HEK293 (cell line): Measurements from ENCODE around the gene PAK4.

Experiments used
- ELK4 ChIP-seq: IDR thresholded peaks from 2 replicates; pipeline ENCODE4 v1.6.1; 2011; ENCODE audit warnings: mild to moderate bottlenecking, low read depth, low read length, borderline replicate concordance
- FEZF1 ChIP-seq: fragments of 450-650 bp; formaldehyde crosslinking; IDR thresholded peaks from 2 replicates; pipeline ENCODE4 v1.5.1; 2016; ENCODE audit warnings: missing biosample characterization, missing genetic modification characterization
- INSM2 ChIP-seq: fragments of 450-650 bp; formaldehyde crosslinking; IDR thresholded peaks from 2 replicates; pipeline ENCODE4 v1.5.1; 2016; ENCODE audit warnings: missing biosample characterization, missing genetic modification characterization
- KLF16 ChIP-seq: fragments of 450-650 bp; formaldehyde crosslinking; IDR thresholded peaks from 2 replicates; pipeline ENCODE4 v1.5.1; 2017; ENCODE audit warnings: missing biosample characterization, missing genetic modification characterization
- KLF8 ChIP-seq: fragments of 450-650 bp; formaldehyde crosslinking; IDR thresholded peaks from 2 replicates; pipeline ENCODE4 v1.5.1; 2016; ENCODE audit warnings: missing biosample characterization, missing genetic modification characterization
- KLF9 ChIP-seq: fragments of 450-650 bp; formaldehyde crosslinking; IDR thresholded peaks from 2 replicates; pipeline ENCODE4 v1.5.1; 2016; ENCODE audit warnings: missing biosample characterization, missing genetic modification characterization, low read depth
- MEIS1 ChIP-seq: sonication (generic); formaldehyde crosslinking; IDR thresholded peaks from 2 replicates; pipeline ENCODE4 v1.8.1; 2022; ENCODE audit warnings: missing genetic modification reagents, mild to moderate bottlenecking, borderline replicate concordance
- OVOL3 ChIP-seq: fragments of 450-650 bp; formaldehyde crosslinking; IDR thresholded peaks from 2 replicates; pipeline ENCODE4 v1.5.1; 2016; ENCODE audit warnings: missing biosample characterization, missing genetic modification characterization
- REPIN1 ChIP-seq: fragments of 450-650 bp; formaldehyde crosslinking; IDR thresholded peaks from 2 replicates; pipeline ENCODE4 v1.5.1; 2017; ENCODE audit warnings: missing biosample characterization, missing genetic modification characterization, low read depth
- ZBTB21 ChIP-seq: fragments of 450-650 bp; formaldehyde crosslinking; IDR thresholded peaks from 2 replicates; pipeline ENCODE4 v1.5.1; 2017; ENCODE audit warnings: missing biosample characterization, missing genetic modification characterization
- ZFP41 ChIP-seq: fragments of 450-650 bp; formaldehyde crosslinking; IDR thresholded peaks from 2 replicates; pipeline ENCODE4 v1.5.1; 2016; ENCODE audit warnings: missing biosample characterization, missing genetic modification characterization, borderline replicate concordance
- ZFP69B ChIP-seq: fragments of 450-650 bp; formaldehyde crosslinking; IDR thresholded peaks from 2 replicates; pipeline ENCODE4 v1.5.1; 2016; ENCODE audit warnings: missing biosample characterization, missing genetic modification characterization
- ZNF140 ChIP-seq: fragments of 450-650 bp; formaldehyde crosslinking; IDR thresholded peaks from 2 replicates; pipeline ENCODE4 v1.5.1; 2016; ENCODE audit warnings: missing biosample characterization, missing genetic modification characterization
- ZNF146 ChIP-seq: fragments of 450-650 bp; formaldehyde crosslinking; IDR thresholded peaks from 2 replicates; pipeline ENCODE4 v1.5.1; 2016; ENCODE audit warnings: missing biosample characterization, missing genetic modification characterization
- ZNF155 ChIP-seq: fragments of 450-650 bp; formaldehyde crosslinking; IDR thresholded peaks from 2 replicates; pipeline ENCODE4 v1.5.1; 2016; ENCODE audit warnings: missing biosample characterization, missing genetic modification characterization
- ZNF169 ChIP-seq: fragments of 450-650 bp; formaldehyde crosslinking; IDR thresholded peaks from 2 replicates; pipeline ENCODE4 v1.5.1; 2016; ENCODE audit warnings: missing biosample characterization, missing genetic modification characterization
- ZNF341 ChIP-seq: fragments of 450-650 bp; formaldehyde crosslinking; IDR thresholded peaks from 2 replicates; pipeline ENCODE4; 2016; ENCODE audit warnings: low read depth, missing biosample characterization, missing genetic modification characterization
- ZNF37A ChIP-seq: fragments of 450-650 bp; IDR thresholded peaks from 2 replicates; pipeline ENCODE4 v1.5.1; 2018; ENCODE audit warnings: missing biosample characterization, missing genetic modification characterization
- ZNF398 ChIP-seq: fragments of 450-650 bp; formaldehyde crosslinking; IDR thresholded peaks from 2 replicates; pipeline ENCODE4 v1.5.1; 2017; ENCODE audit warnings: missing biosample characterization, missing genetic modification characterization
- ZNF433 ChIP-seq: fragments of 450-650 bp; formaldehyde crosslinking; IDR thresholded peaks from 2 replicates; pipeline ENCODE4 v1.5.1; 2016; ENCODE audit warnings: missing biosample characterization, missing genetic modification characterization, low read depth
- ZNF473 ChIP-seq: fragments of 450-650 bp; formaldehyde crosslinking; IDR thresholded peaks from 2 replicates; pipeline ENCODE4 v1.5.1; 2017; ENCODE audit warnings: missing biosample characterization, missing genetic modification characterization
- ZNF518A ChIP-seq: fragments of 450-650 bp; formaldehyde crosslinking; conservative IDR thresholded peaks from 2 replicates; pipeline ENCODE4 v1.5.1; 2016; ENCODE audit warnings: low read depth, missing biosample characterization, missing genetic modification characterization
- ZNF521 ChIP-seq: fragments of 450-650 bp; formaldehyde crosslinking; IDR thresholded peaks from 2 replicates; pipeline ENCODE4 v1.5.1; 2017; ENCODE audit warnings: missing biosample characterization, mild to moderate bottlenecking, missing genetic modification characterization
- ZNF529 ChIP-seq: fragments of 450-650 bp; formaldehyde crosslinking; IDR thresholded peaks from 2 replicates; pipeline ENCODE4 v1.5.1; 2017; ENCODE audit warnings: missing genetic modification characterization, missing biosample characterization; ENCODE audit not compliant: insufficient replicate concordance
- ZNF555 ChIP-seq: fragments of 450-650 bp; formaldehyde crosslinking; conservative IDR thresholded peaks from 2 replicates; pipeline ENCODE4 v1.5.1; 2017; ENCODE audit warnings: missing biosample characterization, mild to moderate bottlenecking, missing genetic modification characterization, inconsistent platforms
- ZNF558 ChIP-seq: fragments of 450-650 bp; formaldehyde crosslinking; IDR thresholded peaks from 2 replicates; pipeline ENCODE4 v1.5.1; 2016; ENCODE audit warnings: missing biosample characterization, missing genetic modification characterization
- ZNF692 ChIP-seq: fragments of 450-650 bp; formaldehyde crosslinking; IDR thresholded peaks from 2 replicates; pipeline ENCODE4 v1.5.1; 2016; ENCODE audit warnings: missing biosample characterization, missing genetic modification characterization
- ZNF843 ChIP-seq: fragments of 450-650 bp; formaldehyde crosslinking; IDR thresholded peaks from 2 replicates; pipeline ENCODE4 v1.5.1; 2016; ENCODE audit warnings: missing biosample characterization, missing genetic modification characterization
- ZSCAN30 ChIP-seq: fragments of 450-650 bp; IDR thresholded peaks from 2 replicates; pipeline ENCODE4 v1.5.1; 2018; ENCODE audit warnings: missing biosample characterization, mild to moderate bottlenecking, missing genetic modification characterization, moderate library complexity

PAK4 gene

GRCh38 chr19:39174558-39175544 is 49.3 kb downstream of the PAK4 start (continued):
- TF ChIP-seq INSM2 (tag by site-specific recombination) (no peak), KLF16 (tag by site-specific recombination) (no peak), FEZF1 (tag by site-specific recombination) (no peak), ZSCAN30 (tag by site-specific recombination) (no peak), ZNF843 (tag by site-specific recombination) (no peak), ZNF398 (no peak), ZNF529 (tag by site-specific recombination) (no peak), ZNF155 (tag by site-specific recombination) (no peak), REPIN1 (tag by site-specific recombination) (no peak), ZBTB21 (no peak), ZNF558 (tag by site-specific recombination) (no peak), ZNF473 (tag by site-specific recombination) (no peak), ZNF518A (tag by site-specific recombination) (no peak), KLF9 (peak; percentile 93), ZNF140 (tag by site-specific recombination) (no peak), ZNF692 (tag by site-specific recombination) (no peak), ZFP69B (tag by site-specific recombination) (no peak), ZNF37A (tag by site-specific recombination) (no peak), ZNF521 (no peak), ZNF555 (tag by site-specific recombination) (no peak), OVOL3 (no peak), MEIS1 (no peak), ZNF341 (tag by site-specific recombination) (no peak), ZNF433 (no peak), KLF8 (tag by site-specific recombination) (peak; percentile 71; the same call in 1 of the 2 replicates), ELK4 (no peak), ZFP41 (tag by site-specific recombination) (no peak), ZNF169 (no peak), ZNF146 (tag by site-specific recombination) (no peak)
